Measurements from ENCODE around the gene DDTL. TPM values are rescaled to one million over a fixed set of nuclear protein-coding genes. Genes with fewer than 3 reads are reported as not detected.

The DDTL gene
- 0.62 and 0.92 TPM in 2 replicates for total RNA-seq

GRCh38 chr22:23966568-23966967 lies at the start of gene DDTL:
TSS of gene DDTL (plus strand) at chr22:23966888. CDS start at chr22:23966915, 27 bp downstream.

GRCh38 chr22:23961084-23961771 lies 5.5 kb upstream of the DDTL start, which contains the start of gene GSTT2B:
TSS of gene GSTT2B (minus strand) at chr22:23961195. CDS start at chr22:23961131, 64 bp downstream.

GRCh38 chr22:23974345-23974744 lies 7.7 kb downstream of the DDTL start, which contains the start of gene DDT:
TSS of gene DDT (minus strand) at chr22:23974441. CDS start at chr22:23974414, 27 bp downstream.

GRCh38 chr22:23979557-23980240 lies 13.0 kb downstream of the DDTL start, which contains the start of gene GSTT2:
TSS of gene GSTT2 (plus strand) at chr22:23980134.

GRCh38 chr22:24005201-24005600 lies 38.5 kb downstream of the DDTL start, which contains the start of gene GSTT4:
TSS of gene GSTT4 (minus strand) at chr22:24005453. CDS start at chr22:24005356, 97 bp downstream.

Other genes starting within 250 kb of the DDTL start
- gene ZNF70, start 215.8 kb upstream of the DDTL start, total RNA-seq: 3.3 and 4.5 TPM in 2 replicates
- not detected in 2 replicates for gene VPREB3, start 212.5 kb upstream of the DDTL start, total RNA-seq
- 2.1 and 3.5 TPM in 2 replicates for gene C22orf15, start 203.9 kb upstream of the DDTL start, total RNA-seq
- 3.2 and 5.5 TPM in 2 replicates for gene CHCHD10, start 198.9 kb upstream of the DDTL start, total RNA-seq
- gene MMP11, start 194.0 kb upstream of the DDTL start, total RNA-seq: 4.6 and 5.2 TPM in 2 replicates
- gene SMARCB1, start 179.9 kb upstream of the DDTL start, total RNA-seq: 16.2 and 17.1 TPM in 2 replicates
- gene DERL3, start 127.9 kb upstream of the DDTL start, total RNA-seq: 0.19 and 0.53 TPM in 2 replicates
- 11.1 and 11.3 TPM in 2 replicates for gene SLC2A11, start 109.0 kb upstream of the DDTL start, total RNA-seq
- 161 and 200 TPM in 2 replicates for gene MIF, start 72.5 kb upstream of the DDTL start, total RNA-seq
- gene GSTT2B, start 5.7 kb upstream of the DDTL start, total RNA-seq: 0.79 and 1.2 TPM in 2 replicates
- 82.2 and 91.0 TPM in 2 replicates for gene DDT, start 7.6 kb downstream of the DDTL start, total RNA-seq
- not detected in 2 replicates for gene GSTT2, start 13.2 kb downstream of the DDTL start, total RNA-seq
- not detected in 2 replicates for gene GSTT4, start 38.6 kb downstream of the DDTL start, total RNA-seq
- gene CABIN1, start 44.4 kb downstream of the DDTL start, total RNA-seq: 40.4 and 41.8 TPM in 2 replicates
- 17.5 and 18.1 TPM in 2 replicates for gene SUSD2, start 214.6 kb downstream of the DDTL start, total RNA-seq

Data from aortic smooth muscle cell (primary cell).